K562 (cell line): ENCODE measurements around the gene C19orf18. TPM values are rescaled to one million over a fixed set of nuclear protein-coding genes. Genes with fewer than 3 reads are reported as not detected.
A peak's percentile ranks its signal among the peaks of the same experiment; 100 is the strongest.

Experiments
- MAZ ChIP-seq, 2 experiments: fragments of 450-650 bp in 1 of 2; sonication (generic) in 1 of 2; formaldehyde crosslinking; IDR thresholded peaks in 1 of 2; conservative IDR thresholded peaks in 1 of 2; 2 replicates each; pipeline versions ENCODE4 v1.4.0 to v1.5.0; 2020; ENCODE audit warnings: mild to moderate bottlenecking in 1 of 2, missing genetic modification reagents in 1 of 2
- ZNF184 ChIP-seq: sonication (generic); formaldehyde crosslinking; IDR thresholded peaks from 2 replicates; pipeline ENCODE4 v1.5.0; 2020; ENCODE audit warnings: missing genetic modification reagents
- ZNF24 ChIP-seq: fragments of 450-650 bp; IDR thresholded peaks from 2 replicates; pipeline ENCODE4 v1.6.1; 2016
- polyA plus RNA-seq, 8 experiments: library from polyadenylated mRNA; depleted of rRNA in 4 of 8; stranded (reverse) in 5 of 8; unstranded in 3 of 8; fragments of >200 nt; fragmentation: Nextera tagmentation in 2 of 8; fragmentation: Illumina TruSeq in 1 of 8; extraction: Ambion mirVana in 2 of 8; extraction: Trizol in 1 of 8; gene quantifications; 2 replicates each; pipeline versions ENCODE4 v1.2.1 to v1.2.3, GENCODE V29; 2011 to 2014; ENCODE audit warnings: inconsistent platforms in 1 of 8, missing spikeins in 1 of 8
- total RNA-seq, 7 experiments: library from RNA; depleted of rRNA in 6 of 7; stranded (reverse); fragments of >200 nt in 6 of 7; fragmentation: Illumina TruSeq in 2 of 7; extraction: Trizol in 2 of 7; gene quantifications; 2 replicates each; pipeline versions ENCODE4 v1.2.1 to v1.2.3, GENCODE V29; 2011 to 2021; ENCODE audit warnings: low replicate concordance in 1 of 7
- TF ChIP-seq, protein P1 (sequence below): IDR thresholded peaks from 2 replicates; pipeline ENCODE4 v1.6.1; 2011; ENCODE audit warnings: borderline replicate concordance, low read depth, mild to moderate bottlenecking, moderate library complexity, low read length; ENCODE audit not compliant: insufficient read depth, poor library complexity, severe bottlenecking
- TF ChIP-seq, protein P2 (sequence below): fragments of 450-650 bp; IDR thresholded peaks from 2 replicates; pipeline ENCODE4 v1.6.1; 2016; ENCODE audit warnings: antibody characterized with exemption
- TF ChIP-seq, protein P3 (sequence below): sonication (generic); formaldehyde crosslinking; IDR thresholded peaks from 2 replicates; pipeline ENCODE4 v1.8.1; 2023; ENCODE audit warnings: mild to moderate bottlenecking, missing genetic modification reagents

The C19orf18 gene
- total and polyA plus RNA-seq, 9 of the 15 experiments (the other 6 are each of a cell fraction or from before 2014, with no cell fraction given) = not detected

DNA sequence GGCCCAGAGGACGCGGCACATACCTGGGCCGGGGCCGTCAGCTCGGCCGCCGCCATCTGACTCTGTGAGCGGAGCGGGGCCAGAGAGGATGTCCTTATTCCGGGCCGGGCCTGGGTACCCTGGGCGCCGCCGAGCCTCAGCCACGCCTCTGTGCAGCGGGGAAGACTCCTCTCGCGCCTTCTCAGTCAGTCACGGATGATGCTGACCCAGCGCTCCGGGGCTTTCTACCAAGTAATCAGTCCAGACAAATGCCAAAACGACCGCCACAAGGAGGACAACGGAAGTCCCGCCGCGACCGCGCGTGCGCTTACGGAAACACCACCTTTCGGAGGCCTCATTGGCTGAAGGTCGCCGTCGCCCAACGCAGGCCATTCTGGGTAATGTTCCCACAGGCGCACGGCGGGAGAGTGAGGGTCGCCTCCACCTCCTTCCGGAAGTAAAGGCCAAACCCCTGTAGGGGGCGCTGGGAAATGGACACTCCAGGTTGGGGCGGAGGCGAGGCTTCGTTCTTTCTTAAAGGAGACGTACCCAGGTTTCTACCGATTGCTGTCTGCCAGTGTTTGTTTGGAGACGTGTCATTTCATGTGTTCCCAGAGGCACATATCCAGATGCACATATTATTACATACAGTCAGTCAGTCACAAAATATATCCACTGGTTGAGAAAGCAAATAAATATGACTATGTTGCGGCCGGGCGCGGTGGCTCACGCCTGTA is 26.8 kb downstream of the C19orf18 start, which contains the start of gene ZNF256 (continued):
- TF ChIP-seq, protein P1, sequence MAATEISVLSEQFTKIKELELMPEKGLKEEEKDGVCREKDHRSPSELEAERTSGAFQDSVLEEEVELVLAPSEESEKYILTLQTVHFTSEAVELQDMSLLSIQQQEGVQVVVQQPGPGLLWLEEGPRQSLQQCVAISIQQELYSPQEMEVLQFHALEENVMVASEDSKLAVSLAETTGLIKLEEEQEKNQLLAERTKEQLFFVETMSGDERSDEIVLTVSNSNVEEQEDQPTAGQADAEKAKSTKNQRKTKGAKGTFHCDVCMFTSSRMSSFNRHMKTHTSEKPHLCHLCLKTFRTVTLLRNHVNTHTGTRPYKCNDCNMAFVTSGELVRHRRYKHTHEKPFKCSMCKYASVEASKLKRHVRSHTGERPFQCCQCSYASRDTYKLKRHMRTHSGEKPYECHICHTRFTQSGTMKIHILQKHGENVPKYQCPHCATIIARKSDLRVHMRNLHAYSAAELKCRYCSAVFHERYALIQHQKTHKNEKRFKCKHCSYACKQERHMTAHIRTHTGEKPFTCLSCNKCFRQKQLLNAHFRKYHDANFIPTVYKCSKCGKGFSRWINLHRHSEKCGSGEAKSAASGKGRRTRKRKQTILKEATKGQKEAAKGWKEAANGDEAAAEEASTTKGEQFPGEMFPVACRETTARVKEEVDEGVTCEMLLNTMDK = peak; percentile 25
- TF ChIP-seq ZNF184 (CRISPR knock-in tag) = no peak
- TF ChIP-seq, protein P2, sequence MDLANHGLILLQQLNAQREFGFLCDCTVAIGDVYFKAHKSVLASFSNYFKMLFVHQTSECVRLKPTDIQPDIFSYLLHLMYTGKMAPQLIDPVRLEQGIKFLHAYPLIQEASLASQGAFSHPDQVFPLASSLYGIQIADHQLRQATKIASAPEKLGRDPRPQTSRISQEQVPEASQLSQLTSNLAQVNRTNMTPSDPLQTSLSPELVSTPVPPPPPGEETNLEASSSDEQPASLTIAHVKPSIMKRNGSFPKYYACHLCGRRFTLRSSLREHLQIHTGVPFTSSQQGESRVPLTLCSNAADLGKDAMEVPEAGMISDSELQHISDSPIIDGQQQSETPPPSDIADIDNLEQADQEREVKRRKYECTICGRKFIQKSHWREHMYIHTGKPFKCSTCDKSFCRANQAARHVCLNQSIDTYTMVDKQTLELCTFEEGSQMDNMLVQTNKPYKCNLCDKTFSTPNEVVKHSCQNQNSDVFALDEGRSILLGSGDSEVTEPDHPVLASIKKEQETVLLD = no peak
- TF ChIP-seq ZNF24 = no peak
- TF ChIP-seq, protein P3, sequence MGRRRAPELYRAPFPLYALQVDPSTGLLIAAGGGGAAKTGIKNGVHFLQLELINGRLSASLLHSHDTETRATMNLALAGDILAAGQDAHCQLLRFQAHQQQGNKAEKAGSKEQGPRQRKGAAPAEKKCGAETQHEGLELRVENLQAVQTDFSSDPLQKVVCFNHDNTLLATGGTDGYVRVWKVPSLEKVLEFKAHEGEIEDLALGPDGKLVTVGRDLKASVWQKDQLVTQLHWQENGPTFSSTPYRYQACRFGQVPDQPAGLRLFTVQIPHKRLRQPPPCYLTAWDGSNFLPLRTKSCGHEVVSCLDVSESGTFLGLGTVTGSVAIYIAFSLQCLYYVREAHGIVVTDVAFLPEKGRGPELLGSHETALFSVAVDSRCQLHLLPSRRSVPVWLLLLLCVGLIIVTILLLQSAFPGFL (CRISPR knock-in tag) = no peak
- peak in 1 of 2 experiments; percentile 21; a peak in 1 of 4 replicates for TF ChIP-seq MAZ (CRISPR knock-in tag; conservative IDR thresholded peaks at IDR 0.05 in 1 of 2, IDR thresholded peaks at IDR 0.05 in 1 of 2)
